ENCODE measurements around the gene TMPRSS15.

GRCh38 chr21:18235545-18235944 is 168.0 kb downstream of the TMPRSS15 start:
- TF ChIP-seq CTCF (IDR thresholded peaks at IDR 0.05 in 8 of 11, conservative IDR thresholded peaks at IDR 0.05 in 3 of 11) (no peak), POLR2A (IDR thresholded peaks at IDR 0.05) (no peak)

All from spleen (tissue), 7 donors.